Activated CD4-positive, alpha-beta T cell treated with anti-CD3 and anti-CD28 coated beads, Interleukin-2, amount 50 U/mL, for 1 hour (primary cell): ENCODE measurements around the gene CLK2.

Experiments
- DNase-seq: peaks from one replicate; pipeline ENCODE4 v3.0.0-alpha.2; 2020

Gene CLK2

DNA sequence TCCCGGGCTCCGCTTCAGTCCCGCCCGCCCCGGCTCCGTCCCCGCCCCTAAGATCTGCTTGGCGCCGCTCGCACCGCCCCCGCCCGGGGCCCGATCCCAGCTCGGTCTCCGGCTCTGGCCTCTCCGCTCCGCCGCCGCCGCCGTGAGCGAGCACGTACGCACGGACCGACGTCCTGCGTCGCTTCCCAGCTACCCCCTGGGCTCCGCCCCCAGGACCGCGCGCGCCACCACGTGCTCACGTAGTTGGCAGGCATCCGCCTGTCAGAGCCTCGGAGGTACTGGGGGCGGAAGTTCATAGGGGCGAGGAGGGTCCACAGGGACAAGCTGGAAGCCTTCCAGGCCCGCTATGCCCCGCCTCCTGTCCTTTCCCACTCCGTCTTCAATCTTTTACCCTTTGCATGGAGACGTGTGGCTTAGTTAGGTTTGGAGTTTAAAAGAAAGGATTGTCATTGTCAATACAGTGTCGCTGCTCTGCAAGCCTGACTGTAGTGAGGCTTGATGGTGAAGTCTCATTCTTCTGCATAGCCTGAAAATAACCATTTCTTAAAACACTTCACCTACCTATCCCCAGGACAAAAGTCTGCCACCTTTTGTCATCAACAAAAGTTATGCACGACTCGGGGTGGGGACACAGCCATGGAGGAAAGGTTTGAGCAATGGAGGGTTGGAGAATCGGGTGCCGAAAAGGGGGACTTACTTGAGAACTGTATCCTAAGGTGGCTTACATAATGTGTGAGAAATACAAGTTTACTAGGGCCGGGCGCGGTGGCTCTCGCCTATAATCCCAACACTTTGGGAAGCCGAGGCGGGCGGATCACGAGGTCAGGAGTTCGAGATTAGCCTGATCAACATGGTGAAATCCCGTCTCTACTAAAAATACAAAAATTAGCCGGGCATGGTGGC is at the start of gene CLK2:
CLK2 (minus strand) TSS at position 162 of the 903 bp plus-strand sequence. CDS start 2,527 bp downstream, outside the sequence.
- DNase-seq = peak; percentile 94

DNA sequence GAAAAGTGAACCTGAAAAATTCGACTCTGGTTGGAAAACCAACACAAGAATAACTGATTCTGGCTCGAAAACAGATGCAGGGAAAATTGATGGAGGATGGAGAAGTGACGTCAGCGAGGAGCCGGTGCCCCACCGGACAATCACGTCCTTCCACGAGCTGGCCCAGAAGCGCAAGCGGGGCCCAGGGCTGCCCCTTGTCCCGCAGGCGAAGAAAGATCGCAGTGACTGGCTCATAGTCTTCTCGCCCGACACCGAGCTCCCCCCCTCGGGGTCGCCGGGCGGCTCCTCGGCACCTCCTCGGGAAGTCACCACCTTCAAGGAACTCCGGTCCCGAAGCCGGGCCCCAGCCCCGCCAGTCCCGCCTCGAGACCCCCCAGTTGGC is 49.3 kb upstream of the CLK2 start:
- no peak for DNase-seq

GRCh38 chr1:155321639-155322503 is 48.6 kb upstream of the CLK2 start:
- DNase-seq = no peak

DNA sequence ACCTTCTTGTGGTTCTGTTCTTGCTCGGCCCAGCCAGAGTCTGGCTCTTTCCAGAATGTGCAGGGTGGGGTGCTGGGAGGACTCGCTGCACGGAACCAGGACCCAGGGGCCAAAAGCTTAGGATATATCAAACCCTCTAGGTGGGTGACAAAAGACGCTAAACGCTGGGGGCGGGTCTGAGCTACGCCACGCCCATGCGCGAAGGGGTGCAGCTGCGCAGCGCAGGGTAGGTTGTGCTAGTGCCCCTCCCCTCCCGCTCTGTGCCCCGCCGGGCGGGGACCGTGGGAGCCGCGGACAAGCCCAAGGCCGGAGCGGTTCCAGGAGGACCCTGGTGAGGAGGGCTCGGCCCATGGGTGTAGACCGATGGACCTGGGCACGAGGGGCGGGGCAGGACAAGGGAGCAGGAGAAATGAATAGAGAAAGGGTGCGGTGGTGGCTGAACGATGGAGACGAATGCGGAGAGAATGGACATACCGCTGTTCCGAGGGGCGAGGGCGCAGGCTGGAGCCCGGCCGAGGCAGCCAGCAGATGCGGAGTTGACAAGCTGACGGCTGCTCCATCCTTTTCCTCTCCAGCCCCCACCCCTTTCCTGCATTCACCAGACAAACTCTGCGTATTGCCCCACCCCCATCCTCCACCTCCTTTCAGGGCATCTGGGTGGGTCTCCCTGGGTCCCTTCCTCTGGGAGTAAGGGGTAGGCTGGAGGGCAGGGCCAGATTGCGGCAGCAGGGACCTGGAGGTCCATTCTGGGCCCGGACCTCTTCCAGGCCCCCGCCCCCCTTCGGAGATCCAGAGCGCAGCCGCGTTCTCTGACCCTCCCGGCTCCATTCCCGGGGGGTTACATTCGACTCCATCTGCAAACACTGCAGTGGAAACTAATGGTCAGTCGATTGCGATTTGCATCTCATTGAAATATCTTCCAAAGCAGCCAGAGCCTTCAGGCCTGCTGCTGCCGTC is 47.6 kb upstream of the CLK2 start, which contains the start of gene RUSC1:
RUSC1 (plus strand) TSS at position 234 of the 957 bp plus-strand sequence. CDS start 880 bp downstream, outside the sequence.
- DNase-seq = peak; percentile 69

DNA sequence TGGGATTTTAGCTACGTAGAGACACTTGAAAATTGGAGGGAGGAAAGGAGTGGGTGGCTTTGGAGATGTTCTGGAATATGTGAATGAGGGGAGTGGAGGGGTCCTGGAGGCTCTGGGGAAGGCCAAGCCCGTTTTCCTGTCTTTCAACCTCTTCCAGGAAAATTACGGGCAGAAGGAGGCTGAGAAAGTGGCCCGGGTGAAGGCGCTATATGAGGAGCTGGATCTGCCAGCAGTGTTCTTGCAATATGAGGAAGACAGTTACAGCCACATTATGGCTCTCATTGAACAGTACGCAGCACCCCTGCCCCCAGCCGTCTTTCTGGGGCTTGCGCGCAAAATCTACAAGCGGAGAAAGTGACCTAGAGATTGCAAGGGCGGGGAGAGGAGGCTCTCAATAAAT is 46.9 kb upstream of the CLK2 start:
- no peak for DNase-seq

DNA sequence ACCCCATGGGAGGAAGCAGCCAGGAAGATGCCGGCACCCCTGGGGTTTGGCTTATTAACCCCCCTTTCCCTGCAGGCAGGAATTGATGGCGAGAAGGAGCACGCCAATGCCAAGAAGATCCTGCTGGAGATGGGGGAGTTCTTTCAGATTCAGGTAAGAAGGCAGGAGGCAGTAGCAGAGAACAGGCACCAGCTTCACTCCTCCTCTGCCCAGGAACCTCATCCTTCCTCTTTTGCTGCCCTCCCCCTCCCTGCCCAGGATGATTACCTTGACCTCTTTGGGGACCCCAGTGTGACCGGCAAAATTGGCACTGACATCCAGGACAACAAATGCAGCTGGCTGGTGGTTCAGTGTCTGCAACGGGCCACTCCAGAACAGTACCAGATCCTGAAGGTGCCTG is 46.2 kb upstream of the CLK2 start:
- DNase-seq = no peak

DNA sequence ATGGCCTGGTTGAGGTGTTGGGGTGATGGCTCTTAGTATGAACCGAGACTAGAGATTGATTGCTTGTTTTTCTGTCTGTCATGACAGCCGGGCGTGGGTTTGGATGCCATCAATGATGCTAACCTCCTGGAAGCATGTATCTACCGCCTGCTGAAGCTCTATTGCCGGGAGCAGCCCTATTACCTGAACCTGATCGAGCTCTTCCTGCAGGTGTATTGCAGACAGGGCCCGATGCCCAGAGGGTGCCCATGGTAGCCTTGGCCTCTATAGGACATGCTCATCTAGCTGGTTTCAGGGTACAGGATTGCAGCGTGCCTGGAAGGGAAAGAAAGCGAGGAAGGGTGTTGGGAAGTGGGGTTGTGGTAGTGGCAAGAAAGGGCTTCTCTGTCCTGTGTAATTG is 44.8 kb upstream of the CLK2 start:
- no peak for DNase-seq

- DNase-seq = no peak
These were observed 43.6 kb upstream of the CLK2 start for GRCh38 chr1:155316922-155317321.

- no peak for DNase-seq
These were observed 40.0 kb upstream of the CLK2 start for GRCh38 chr1:155313261-155313660.

- DNase-seq = no peak
These were observed 36.2 kb upstream of the CLK2 start for GRCh38 chr1:155309423-155310021.

GRCh38 chr1:155308493-155309422 is 35.5 kb upstream of the CLK2 start, which contains the start of gene FDPS:
Gene FDPS (plus strand): TSS chr1:155308866. CDS start chr1:155309790, 924 bp downstream.
- DNase-seq = peak; percentile 96

DNA sequence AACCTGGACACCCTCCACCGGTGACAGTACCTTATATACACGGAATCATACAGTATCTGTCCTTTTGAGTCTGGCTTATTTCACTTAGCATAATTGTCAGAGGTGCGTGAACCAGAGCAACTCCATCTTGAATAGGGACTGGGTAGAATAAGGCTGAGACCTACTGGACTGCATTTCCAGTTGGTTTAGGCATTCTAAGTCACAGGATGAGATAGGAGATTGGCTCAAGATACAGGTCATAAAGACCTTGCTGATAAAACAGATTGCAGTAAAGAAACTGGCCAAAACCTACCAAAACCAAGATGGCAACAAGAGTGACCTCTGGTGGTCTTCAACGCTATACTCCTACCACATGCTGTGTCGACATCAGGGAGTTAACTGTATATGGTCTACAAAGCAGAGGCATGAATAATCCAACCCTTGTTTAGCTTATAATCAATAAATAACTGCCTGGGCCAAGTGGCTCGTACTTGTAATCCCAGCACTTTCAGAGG is 34.0 kb upstream of the CLK2 start:
- no peak for DNase-seq

DNA sequence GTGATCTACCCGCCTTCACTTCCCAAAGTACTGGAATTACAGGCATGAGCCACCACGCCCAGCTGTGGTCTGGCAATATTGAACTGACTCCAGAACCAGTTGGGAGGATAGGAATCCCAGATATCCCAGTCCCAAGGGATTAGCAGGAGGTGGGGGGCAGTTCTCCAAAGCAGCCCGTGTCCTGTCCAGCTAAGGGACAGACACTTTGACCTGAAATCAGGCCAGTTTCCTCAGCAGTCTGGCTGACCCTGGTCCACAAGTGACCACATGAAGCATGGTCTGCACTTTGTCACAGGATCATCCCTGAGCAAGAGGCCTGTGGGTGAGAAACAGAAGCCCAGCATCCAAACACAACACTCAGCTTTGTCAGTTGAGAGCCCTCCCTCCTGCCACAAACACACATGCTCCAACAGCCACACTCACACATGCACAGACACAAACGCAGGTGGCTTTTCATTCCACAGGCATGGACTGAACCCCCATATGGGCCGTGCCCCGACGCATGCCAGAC is 32.6 kb upstream of the CLK2 start:
- no peak for DNase-seq

DNA sequence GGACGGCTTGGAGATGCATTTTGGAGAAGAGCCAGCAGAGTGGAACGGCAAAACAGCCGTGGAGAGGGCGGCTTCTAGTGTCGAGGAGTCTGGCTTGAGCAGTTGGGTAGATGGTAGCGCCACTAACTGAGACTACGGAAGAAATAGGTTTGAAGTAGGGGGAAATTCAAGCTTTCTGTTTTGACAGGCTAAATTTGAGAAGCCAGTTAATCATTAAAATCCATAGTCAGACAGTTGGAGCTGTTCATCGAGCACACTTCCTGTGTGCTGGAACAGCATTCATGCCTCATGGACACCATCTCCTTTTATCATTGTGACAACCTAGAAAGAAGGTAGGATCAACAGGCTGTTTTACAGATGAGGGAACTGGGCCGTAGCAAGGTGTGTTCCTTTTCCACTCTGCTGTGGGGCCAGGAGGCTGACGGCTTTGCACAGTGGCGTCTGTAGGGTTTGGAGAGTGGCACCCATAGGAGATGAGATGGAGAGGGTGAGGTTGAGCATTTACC is 31.3 kb upstream of the CLK2 start:
- no peak for DNase-seq

DNA sequence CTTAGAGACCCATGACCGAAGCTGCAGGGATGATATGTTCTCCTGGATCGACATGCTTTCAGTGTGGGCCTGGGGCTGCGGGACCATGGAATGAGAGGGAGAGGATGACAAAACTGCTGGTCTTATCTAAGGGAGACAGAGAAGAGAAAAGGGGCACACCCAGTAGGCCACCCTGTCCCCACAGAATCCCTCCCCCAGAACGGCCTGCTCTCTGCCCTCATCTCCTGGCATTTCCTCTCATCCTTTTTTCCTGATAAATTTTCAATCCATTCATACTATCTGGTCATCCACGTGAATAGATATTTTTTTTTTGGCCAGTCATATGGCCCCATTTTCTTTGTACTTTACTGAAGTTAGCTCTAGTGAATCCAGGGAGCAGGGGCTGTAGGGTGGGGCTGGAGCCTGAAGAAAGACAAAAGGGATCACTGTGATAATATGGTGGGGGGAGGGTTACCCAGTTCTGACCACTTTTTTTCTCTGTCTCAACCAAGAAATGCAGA is 28.1 kb upstream of the CLK2 start, which contains the start of gene PKLR:
PKLR (minus strand) TSS at position 97 of the 500 bp plus-strand sequence; CDS start at position 54, 43 bp downstream.
- no peak for DNase-seq

DNA sequence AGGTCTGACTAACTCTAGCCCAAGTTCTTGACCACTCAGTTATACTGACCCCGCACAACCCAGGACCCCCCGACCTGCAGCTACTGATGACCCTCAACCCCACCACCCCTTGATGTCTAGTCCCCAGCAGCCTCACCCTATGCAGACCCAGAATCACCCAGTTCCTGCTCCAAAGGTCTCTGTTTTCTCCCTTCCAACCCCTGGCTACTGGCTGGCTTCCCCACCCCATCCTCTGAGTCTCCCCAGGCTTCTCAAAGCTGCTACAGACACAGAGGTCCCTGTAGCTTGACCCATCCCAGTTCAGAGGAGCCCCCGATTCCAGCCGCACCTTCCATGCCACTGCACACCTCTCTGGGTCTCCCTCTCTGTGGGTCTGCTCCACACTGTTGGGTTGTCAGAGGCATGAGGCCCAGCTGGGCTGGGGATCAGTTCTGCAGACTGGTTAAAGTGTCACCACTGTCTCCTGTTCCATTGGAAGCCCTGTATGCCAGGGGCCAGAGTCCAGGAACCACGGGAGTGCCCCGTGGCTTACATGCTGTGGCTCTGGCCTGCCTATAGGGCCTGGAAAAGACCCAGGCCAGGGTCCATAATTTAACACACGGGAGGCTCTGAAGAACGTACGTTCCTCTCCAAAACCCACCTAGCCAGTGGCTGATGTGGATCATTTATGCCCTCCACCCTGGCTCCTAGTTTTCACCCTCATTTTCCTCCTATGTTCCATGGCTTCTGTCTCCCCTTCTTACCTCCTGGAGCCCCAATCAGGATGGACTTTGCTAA is 27.4 kb upstream of the CLK2 start:
- DNase-seq = no peak

DNA sequence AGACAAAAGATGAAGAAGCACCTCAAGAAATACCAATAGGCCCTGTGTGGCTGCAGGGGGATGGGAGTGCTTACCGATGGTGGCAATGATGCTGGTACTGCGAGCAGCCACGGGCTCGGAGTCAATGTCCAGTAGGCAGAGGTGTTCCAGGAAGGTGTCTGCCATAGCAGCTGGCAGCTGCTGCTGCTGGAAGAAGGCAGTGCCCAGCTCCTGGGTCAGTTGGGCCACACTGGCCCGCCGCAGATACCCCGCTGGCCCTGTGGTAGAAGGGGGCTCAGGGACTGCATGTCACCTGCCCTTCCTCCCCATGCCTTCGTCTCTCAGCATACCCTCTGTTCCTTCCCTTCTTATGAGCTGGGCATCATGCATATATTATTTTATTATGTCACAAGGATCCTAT is 26.7 kb upstream of the CLK2 start:
- DNase-seq = no peak

- no peak for DNase-seq
These were observed 24.1 kb upstream of the CLK2 start for GRCh38 chr1:155297384-155297783.

- DNase-seq = no peak
These were observed 23.4 kb upstream of the CLK2 start for GRCh38 chr1:155296661-155297060.
